Transverse colon (tissue), 4 donors: ENCODE results near the gene OR2A14. TPM values are rescaled to one million over a fixed set of nuclear protein-coding genes. Genes with fewer than 3 reads are reported as not detected.

Experiments used
- DNase-seq: peaks from one replicate; pipeline ENCODE4 v3.0.0-alpha.2; 2019
- H3K27ac ChIP-seq, 4 donors: fragments of 200-600 bp; sonication (generic); 2 replicates each; pipeline ENCODE4 v1.5.1; 2016 to 2018; ENCODE audit warnings: inconsistent platforms in 4 of 4
- H3K27me3 ChIP-seq: fragments of 200-600 bp; sonication (generic); 2 replicates; pipeline ENCODE4 v1.5.1; 2017; ENCODE audit warnings: inconsistent platforms
- H3K36me3 ChIP-seq, 4 donors: fragments of 200-600 bp; sonication (generic); 2 replicates each; pipeline ENCODE4 v1.5.1; 2017 to 2019; ENCODE audit warnings: inconsistent platforms in 4 of 4
- H3K4me1 ChIP-seq, 4 donors: fragments of 200-600 bp; sonication (generic); 2 replicates each; pipeline ENCODE4 v1.5.1; 2017 to 2020; ENCODE audit warnings: inconsistent platforms in 4 of 4
- H3K4me3 ChIP-seq, 4 donors: fragments of 200-600 bp; sonication (generic); 1 replicate in 1 of 4; 2 replicates in 3 of 4; pipeline versions ENCODE4 v1.5.1 to v1.6.1; 2017 to 2019; ENCODE audit warnings: inconsistent platforms in 4 of 4
- H3K9me3 ChIP-seq, 2 donors: fragments of 200-600 bp; sonication (generic); 2 replicates each; pipeline ENCODE4 v1.5.1; 2017 to 2019; ENCODE audit warnings: inconsistent platforms in 2 of 2
- EP300 ChIP-seq: sonication (generic); formaldehyde crosslinking; IDR thresholded peaks from one replicate; pipeline ENCODE4 v1.6.1; 2017; ENCODE audit warnings: antibody characterized with exemption, low read depth
- POLR2A ChIP-seq: fragments of 450-650 bp; IDR thresholded peaks from one replicate; pipeline ENCODE4 v1.6.1; 2016; ENCODE audit warnings: antibody characterized with exemption, mild to moderate bottlenecking, moderate library complexity
- POLR2AphosphoS5 ChIP-seq, 3 donors: sonication (generic); formaldehyde crosslinking; IDR thresholded peaks; one replicate each; pipeline ENCODE4 v1.6.1; 2016; ENCODE audit warnings: antibody characterized with exemption in 3 of 3
- WGBS, 2 donors: methylation state at CpG; one replicate each; pipeline ENCODE4 v1.1.5; 2018; ENCODE audit warnings: low coverage in 1 of 2; 5-methylcytosine and 5-hydroxymethylcytosine counted together
- in situ Hi-C, 4 donors: fragments of 200-750 bp; cut with MboI; loops; one replicate each; pipeline versions ENCODE4 v1.15.0 to v1.15.1; 2017; ENCODE audit warnings: low sequenced_read_pairs in 3 of 4, low pct_ligation_motif_present in 1 of 4, low pct_unique_long_range_greater_than_20kb in 1 of 4
- intact Hi-C: fragments of 100-400 bp; cut with DNase I; formaldehyde crosslinking; loops from one replicate; pipeline ENCODE4 v1.15.1; 2023; ENCODE audit warnings: low total_unique reads
- total RNA-seq, 4 donors: library from RNA; depleted of rRNA; stranded (reverse); fragments of >200 nt; gene quantifications; one replicate each; pipeline ENCODE4 v1.1.0, GENCODE V29; 2016
- TF ChIP-seq, protein P1 (sequence below), 5 experiments: fragments of 200-600 bp in 3 of 5; fragments of 450-650 bp in 2 of 5; sonication (generic) in 3 of 5; IDR thresholded peaks; 1 replicate in 2 of 5; 2 replicates in 3 of 5; pipeline ENCODE4 v1.5.1; 2016 to 2017; ENCODE audit warnings: antibody characterized with exemption in 5 of 5, inconsistent platforms in 3 of 5, mild to moderate bottlenecking in 2 of 5, moderate library complexity in 1 of 5

Gene OR2A14
- total RNA-seq, 4 donors from 2014 or later, result not detected

- Histone ChIP-seq H3K4me3 (no peak overlapping the region), H3K9me3 (no peaks in the 10 kb centered on the region), H3K27ac (no peak overlapping the region), H3K27me3 (no peaks in the 10 kb centered on the region), H3K4me1 (no peaks in the 10 kb centered on the region), H3K36me3 (no peaks in the 10 kb centered on the region)
- no peak for DNase-seq
- intact Hi-C loops, result no loop called here
- TF ChIP-seq, protein P1, sequence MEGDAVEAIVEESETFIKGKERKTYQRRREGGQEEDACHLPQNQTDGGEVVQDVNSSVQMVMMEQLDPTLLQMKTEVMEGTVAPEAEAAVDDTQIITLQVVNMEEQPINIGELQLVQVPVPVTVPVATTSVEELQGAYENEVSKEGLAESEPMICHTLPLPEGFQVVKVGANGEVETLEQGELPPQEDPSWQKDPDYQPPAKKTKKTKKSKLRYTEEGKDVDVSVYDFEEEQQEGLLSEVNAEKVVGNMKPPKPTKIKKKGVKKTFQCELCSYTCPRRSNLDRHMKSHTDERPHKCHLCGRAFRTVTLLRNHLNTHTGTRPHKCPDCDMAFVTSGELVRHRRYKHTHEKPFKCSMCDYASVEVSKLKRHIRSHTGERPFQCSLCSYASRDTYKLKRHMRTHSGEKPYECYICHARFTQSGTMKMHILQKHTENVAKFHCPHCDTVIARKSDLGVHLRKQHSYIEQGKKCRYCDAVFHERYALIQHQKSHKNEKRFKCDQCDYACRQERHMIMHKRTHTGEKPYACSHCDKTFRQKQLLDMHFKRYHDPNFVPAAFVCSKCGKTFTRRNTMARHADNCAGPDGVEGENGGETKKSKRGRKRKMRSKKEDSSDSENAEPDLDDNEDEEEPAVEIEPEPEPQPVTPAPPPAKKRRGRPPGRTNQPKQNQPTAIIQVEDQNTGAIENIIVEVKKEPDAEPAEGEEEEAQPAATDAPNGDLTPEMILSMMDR (IDR thresholded peaks at IDR 0.05), result no peak
- TF ChIP-seq POLR2AphosphoS5 (IDR thresholded peaks at IDR 0.05) (no peak), POLR2A (no peak), EP300 (no peak)
- in situ Hi-C loops, result no loop called here
Observed at GRCh38 chr7:144102041-144102440, 20.9 kb upstream of the OR2A14 start.

- intact Hi-C loops (no loop called here), in situ Hi-C loops (no loop called here)
- TF ChIP-seq, protein P1 (IDR thresholded peaks at IDR 0.05), result no peak
- TF ChIP-seq POLR2A, result no peak
- TF ChIP-seq EP300, result no peak
- no peak for TF ChIP-seq POLR2AphosphoS5 (IDR thresholded peaks at IDR 0.05)
- DNase-seq, result no peak
- no peaks in the 10 kb centered on the region for H3K36me3 ChIP-seq
- H3K4me1 ChIP-seq, result no peaks in the 10 kb centered on the region
- no peaks in the 10 kb centered on the region for H3K27me3 ChIP-seq
- no peak overlapping the region for H3K27ac ChIP-seq
- H3K4me3 ChIP-seq, result no peak overlapping the region
- H3K9me3 ChIP-seq, result no peaks in the 10 kb centered on the region
Observed at GRCh38 chr7:144105211-144105610, 17.8 kb upstream of the OR2A14 start.

DNA sequence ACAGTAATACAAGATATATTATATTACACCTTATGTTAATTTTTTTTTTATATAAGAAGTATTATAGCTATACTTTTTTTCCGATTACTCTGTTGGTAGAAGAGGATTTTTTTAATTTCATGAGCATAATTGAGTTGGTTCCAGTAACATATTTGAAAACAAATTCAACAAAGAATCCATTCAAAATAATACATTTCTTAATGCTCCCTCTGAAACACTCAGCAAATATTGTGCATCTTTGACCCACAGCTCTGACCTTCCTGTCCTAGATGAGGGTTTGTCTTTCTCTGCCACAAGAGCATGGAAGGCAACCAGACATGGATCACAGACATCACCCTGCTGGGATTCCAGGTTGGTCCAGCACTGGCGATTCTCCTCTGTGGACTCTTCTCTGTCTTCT lies 13.7 kb upstream of the OR2A14 start, which contains the start of gene OR2A2:
TSS of gene OR2A2 (plus strand) at position 301 of the 400 bp plus-strand sequence. CDS start at position 301, 0 bp downstream.
- no peaks in the 10 kb centered on the region for H3K27me3 ChIP-seq
- H3K4me3 ChIP-seq, result no peak within 1 kb of the TSS
- intact Hi-C loops, result no loop called here
- H3K36me3 ChIP-seq, result no peaks in the 10 kb centered on the region
- in situ Hi-C loops, result no loop called here
- no peak for DNase-seq
- TF ChIP-seq POLR2A (no peak), POLR2AphosphoS5 (IDR thresholded peaks at IDR 0.05) (no peak), EP300 (no peak)
- TF ChIP-seq, protein P1 (IDR thresholded peaks at IDR 0.05), result no peak
- H3K4me1 ChIP-seq, result no peaks in the 10 kb centered on the region
- no peaks in the 10 kb centered on the region for H3K9me3 ChIP-seq
- no peak within 1 kb of the TSS for H3K27ac ChIP-seq
- WGBS, 2 donors, result 78 to 88% methylated on average over 1 to 2 of the region's 2 CpGs

DNA sequence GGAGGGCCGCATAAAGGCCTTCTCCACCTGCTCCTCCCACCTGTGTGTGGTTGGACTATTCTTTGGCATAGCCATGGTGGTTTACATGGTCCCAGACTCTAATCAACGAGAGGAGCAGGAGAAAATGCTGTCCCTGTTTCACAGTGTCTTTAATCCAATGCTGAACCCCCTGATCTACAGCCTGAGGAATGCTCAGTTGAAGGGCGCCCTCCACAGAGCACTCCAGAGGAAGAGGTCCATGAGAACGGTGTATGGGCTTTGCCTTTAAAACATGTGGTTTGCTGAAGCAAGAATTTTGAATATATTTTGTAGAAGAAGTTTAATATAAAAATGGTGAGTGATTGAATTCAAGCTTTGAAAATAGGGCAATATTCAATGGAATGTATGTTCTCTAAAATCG lies 12.7 kb upstream of the OR2A14 start:
- DNase-seq, result no peak
- no peaks in the 10 kb centered on the region for H3K4me1 ChIP-seq
- H3K4me3 ChIP-seq, result no peak overlapping the region
- in situ Hi-C loops (no loop called here), intact Hi-C loops (no loop called here)
- no peaks in the 10 kb centered on the region for H3K36me3 ChIP-seq
- WGBS, 2 donors, result 80 to 84% methylated on average over 3 to 5 of the region's 5 CpGs
- no peaks in the 10 kb centered on the region for H3K9me3 ChIP-seq
- no peaks in the 10 kb centered on the region for H3K27me3 ChIP-seq
- TF ChIP-seq, protein P1 (IDR thresholded peaks at IDR 0.05), result no peak
- TF ChIP-seq POLR2A, result no peak
- TF ChIP-seq POLR2AphosphoS5 (IDR thresholded peaks at IDR 0.05), result no peak
- TF ChIP-seq EP300, result no peak
- H3K27ac ChIP-seq, result no peak overlapping the region
